H1 (cell line): ENCODE results near the gene MRPL43. TPM values are rescaled to one million over a fixed set of nuclear protein-coding genes. Genes with fewer than 3 reads are reported as not detected.

Experiments used
- POLR2AphosphoS5 ChIP-seq: IDR thresholded peaks from 2 replicates; pipeline ENCODE4 v1.6.1; 2011; ENCODE audit warnings: low read depth, low read length
- polyA plus RNA-seq, 7 experiments: library from polyadenylated mRNA; depleted of rRNA in 3 of 7; stranded (reverse) in 5 of 7; unstranded in 2 of 7; fragments of >200 nt in 5 of 7; fragments of 200-250 nt in 2 of 7; gene quantifications; 1 replicate in 5 of 7; 2 replicates in 1 of 7; 4 replicates in 1 of 7; pipeline versions ENCODE4 v1.2.1 to v1.2.3, GENCODE V29; 2011 to 2013; ENCODE audit warnings: missing spikeins in 2 of 7, mixed read lengths in 2 of 7
- total RNA-seq: library from RNA; stranded (reverse); fragmentation: NEBNext Ultra II Directional; extraction: Animal tissue kit (Norgen Biotek cat#: 25700); gene quantifications from 2 replicates; pipeline ENCODE4 v1.2.1, GENCODE V29; 2021

Gene MRPL43
- total and polyA plus RNA-seq, 2 of the 8 experiments (the other 6 are each of a cell fraction or from before 2014, with no cell fraction given) = 74.1 to 149 TPM

- peak; percentile 19; the same call in 1 of the 2 replicates for TF ChIP-seq POLR2AphosphoS5
These were observed 6.8 kb upstream of the MRPL43 start (continued) for GRCh38 chr10:100993986-100994708.
